Astrocyte (in vitro differentiated cells and primary cell): Measurements from ENCODE around the gene UBR4. TPM values are rescaled to one million over a fixed set of nuclear protein-coding genes. Genes with fewer than 3 reads are reported as not detected.
A peak's percentile ranks its signal among the peaks of the same experiment; 100 is the strongest.

Experiments
- DNase-seq: peaks from one replicate; pipeline ENCODE4 v3.0.0-alpha.2; 2010; ENCODE audit warnings: low read depth
- FAIRE-seq: peaks from 2 replicates; lab custom pipeline; 2011; peaks lifted over from hg19 to GRCh38; lab: Jason Lieb, UNC
- H2AFZ ChIP-seq: 2 replicates; pipeline ENCODE4 v1.6.0; 2012; ENCODE audit warnings: low read depth, low read length, inconsistent platforms
- H3K27ac ChIP-seq: 2 replicates; pipeline ENCODE4 v1.5.1; 2011; ENCODE audit warnings: low read depth, low read length, inconsistent platforms
- H3K27me3 ChIP-seq: 2 replicates; pipeline ENCODE4 v1.6.0; 2011; ENCODE audit warnings: low read length, inconsistent platforms; ENCODE audit not compliant: insufficient read depth
- H3K36me3 ChIP-seq: 2 replicates; pipeline ENCODE4 v1.5.1; 2011; ENCODE audit warnings: low read length, inconsistent platforms; ENCODE audit not compliant: insufficient read depth
- H3K4me1 ChIP-seq: 2 replicates; pipeline ENCODE4 v1.5.1; 2011; ENCODE audit warnings: low read length, inconsistent platforms; ENCODE audit not compliant: insufficient read depth
- H3K4me2 ChIP-seq: 2 replicates; pipeline ENCODE4 v1.6.0; 2012; ENCODE audit warnings: low read length, inconsistent platforms
- H3K4me3 ChIP-seq: 2 replicates; pipeline ENCODE4 v1.5.1; 2011; ENCODE audit warnings: low read depth, mild to moderate bottlenecking, low read length, inconsistent platforms; ENCODE audit not compliant: insufficient read depth
- H3K79me2 ChIP-seq: 2 replicates; pipeline ENCODE4 v1.6.0; 2012; ENCODE audit warnings: mild to moderate bottlenecking, low read length, inconsistent platforms; ENCODE audit not compliant: insufficient read depth
- H3K9ac ChIP-seq: 2 replicates; pipeline ENCODE4 v1.6.0; 2012; ENCODE audit warnings: mild to moderate bottlenecking, low read length, inconsistent platforms
- H3K9me3 ChIP-seq: 2 replicates; pipeline ENCODE4 v1.5.1; 2012; ENCODE audit warnings: low read depth, mild to moderate bottlenecking, low read length, inconsistent platforms; ENCODE audit not compliant: insufficient read depth
- H4K20me1 ChIP-seq: 2 replicates; pipeline ENCODE4 v1.6.0; 2012; ENCODE audit warnings: low read length, inconsistent platforms; ENCODE audit not compliant: insufficient read depth
- H3K27ac Mint-ChIP-seq: one replicate; pipeline ENCODE4 v1.8.0; 2021; ENCODE audit warnings: mild to moderate bottlenecking, mixed read lengths; ENCODE audit not compliant: unreplicated experiment
- H3K27me3 Mint-ChIP-seq: one replicate; pipeline ENCODE4 v1.8.0; 2021; ENCODE audit warnings: low read depth, mixed read lengths; ENCODE audit not compliant: unreplicated experiment
- H3K36me3 Mint-ChIP-seq: one replicate; pipeline ENCODE4 v1.8.0; 2021; ENCODE audit warnings: low read depth, mixed read lengths; ENCODE audit not compliant: unreplicated experiment
- H3K4me1 Mint-ChIP-seq: one replicate; pipeline ENCODE4 v1.8.0; 2021; ENCODE audit warnings: low read depth, mixed read lengths; ENCODE audit not compliant: unreplicated experiment
- H3K4me3 Mint-ChIP-seq: one replicate; pipeline ENCODE4 v1.8.0; 2021; ENCODE audit warnings: mild to moderate bottlenecking, moderate library complexity, mixed read lengths; ENCODE audit not compliant: unreplicated experiment
- H3K9me3 Mint-ChIP-seq: one replicate; pipeline ENCODE4 v1.8.0; 2021; ENCODE audit warnings: mild to moderate bottlenecking, mixed read lengths; ENCODE audit not compliant: unreplicated experiment
- CTCF ChIP-seq: IDR thresholded peaks from 2 replicates; pipeline ENCODE4 v1.5.1; 2011; ENCODE audit warnings: low read depth, mild to moderate bottlenecking, inconsistent platforms, low read length, moderate library complexity; ENCODE audit not compliant: insufficient read depth
- EZH2 ChIP-seq: IDR thresholded peaks from 2 replicates; pipeline ENCODE4 v1.6.1; 2012; ENCODE audit warnings: mild to moderate bottlenecking, low read length, inconsistent platforms; ENCODE audit not compliant: insufficient read depth
- total RNA-seq: library from RNA; stranded (reverse); gene quantifications from 2 replicates; pipeline ENCODE4 v1.2.1, GENCODE V29; 2021

The UBR4 gene
- total RNA-seq, 1 donor from 2014 or later: 153 TPM

- peaks cover 65% of the 10 kb centered on the region for H4K20me1 ChIP-seq
- TF ChIP-seq EZH2: no peak
- no peak for TF ChIP-seq CTCF
- Mint-ChIP-seq H3K27ac (peak overlapping the region; percentile 82), H3K36me3 (peaks cover 1% of the 10 kb centered on the region), H3K9me3 (no peaks in the 10 kb centered on the region), H3K27me3 (no peaks in the 10 kb centered on the region), H3K4me3 (peak overlapping the region; percentile 97), H3K4me1 (peaks cover 31% of the 10 kb centered on the region)
- H3K27me3 ChIP-seq: no peaks in the 10 kb centered on the region
- H3K9me3 ChIP-seq: no peaks in the 10 kb centered on the region
- peak overlapping the region; percentile 92 for H3K9ac ChIP-seq
- H3K4me3 ChIP-seq: peak overlapping the region; percentile 89
- peaks cover 100% of the 10 kb centered on the region for H3K79me2 ChIP-seq
- DNase-seq: peak; percentile 69
- peak overlapping the region; percentile 89 for H3K4me2 ChIP-seq
- no peak overlapping the region for H2AFZ ChIP-seq
- peaks cover 9% of the 10 kb centered on the region for H3K36me3 ChIP-seq
- FAIRE-seq: no peak
- H3K4me1 ChIP-seq: peaks cover 16% of the 10 kb centered on the region
- H3K27ac ChIP-seq: peak overlapping the region; percentile 92
These were observed 1.2 kb downstream of the UBR4 start for GRCh38 chr1:19208710-19209438.

- TF ChIP-seq CTCF (no peak), EZH2 (no peak)
- DNase-seq (no peak), FAIRE-seq (no peak)
- Mint-ChIP-seq H3K27me3 (no peaks in the 10 kb centered on the region), H3K36me3 (peaks cover 1% of the 10 kb centered on the region), H3K27ac (no peak overlapping the region), H3K4me1 (peaks cover 36% of the 10 kb centered on the region), H3K4me3 (peak overlapping the region; percentile 58), H3K9me3 (no peaks in the 10 kb centered on the region)
- Histone ChIP-seq H3K27me3 (no peaks in the 10 kb centered on the region), H3K4me1 (peaks cover 25% of the 10 kb centered on the region), H3K4me3 (no peak overlapping the region), H4K20me1 (peaks cover 74% of the 10 kb centered on the region), H3K9me3 (no peaks in the 10 kb centered on the region), H3K9ac (no peak overlapping the region), H3K36me3 (no peaks in the 10 kb centered on the region), H3K4me2 (no peak overlapping the region), H3K27ac (no peak overlapping the region), H2AFZ (no peak overlapping the region), H3K79me2 (peaks cover 100% of the 10 kb centered on the region)
These were observed 3.1 kb downstream of the UBR4 start for GRCh38 chr1:19206947-19207346.

- no peak for DNase-seq
- H3K4me1 Mint-ChIP-seq: peaks cover 36% of the 10 kb centered on the region
These were observed 4.2 kb downstream of the UBR4 start for GRCh38 chr1:19205845-19206244.

More at GRCh38 chr1:19205845-19206244, 4.2 kb downstream of the UBR4 start:
- peaks cover 19% of the 10 kb centered on the region for H3K4me1 ChIP-seq
- no peaks in the 10 kb centered on the region for H3K27me3 Mint-ChIP-seq
- no peaks in the 10 kb centered on the region for H3K27me3 ChIP-seq
- H3K36me3 Mint-ChIP-seq: peaks cover 1% of the 10 kb centered on the region
- H3K9me3 Mint-ChIP-seq: no peaks in the 10 kb centered on the region
- no peak overlapping the region for H3K27ac Mint-ChIP-seq
- H3K9ac ChIP-seq: no peak overlapping the region
- H3K4me3 ChIP-seq: no peak overlapping the region
- H3K9me3 ChIP-seq: no peaks in the 10 kb centered on the region
- H2AFZ ChIP-seq: no peak overlapping the region
- no peak overlapping the region for H3K4me2 ChIP-seq
- H3K4me3 Mint-ChIP-seq: no peak overlapping the region
- H4K20me1 ChIP-seq: peaks cover 85% of the 10 kb centered on the region
- H3K27ac ChIP-seq: no peak overlapping the region
- peaks cover 100% of the 10 kb centered on the region for H3K79me2 ChIP-seq
- no peak for TF ChIP-seq CTCF
- no peak for TF ChIP-seq EZH2
- peaks cover 4% of the 10 kb centered on the region for H3K36me3 ChIP-seq
- no peak for FAIRE-seq
